Endometrial microvascular endothelial cells (primary cell): Measurements from ENCODE around the gene COQ9. TPM values are rescaled to one million over a fixed set of nuclear protein-coding genes. Genes with fewer than 3 reads are reported as not detected.

Experiments used
- in situ Hi-C: cut with HindIII; loops from 2 replicates; pipeline ENCODE4 v1.10.0; 2017; ENCODE audit warnings: low sequenced_read_pairs, low pct_unique_long_range_greater_than_20kb; ENCODE audit errors: inconsistent ontology term
- total RNA-seq: library from RNA; depleted of rRNA; stranded (reverse); fragments of >200 nt; gene quantifications from one replicate; pipeline ENCODE4 v1.2.3, GENCODE V29; 2015; ENCODE audit errors: inconsistent ontology term

COQ9 gene
- total RNA-seq, 1 donor from 2014 or later = 52.5 TPM

DNA sequence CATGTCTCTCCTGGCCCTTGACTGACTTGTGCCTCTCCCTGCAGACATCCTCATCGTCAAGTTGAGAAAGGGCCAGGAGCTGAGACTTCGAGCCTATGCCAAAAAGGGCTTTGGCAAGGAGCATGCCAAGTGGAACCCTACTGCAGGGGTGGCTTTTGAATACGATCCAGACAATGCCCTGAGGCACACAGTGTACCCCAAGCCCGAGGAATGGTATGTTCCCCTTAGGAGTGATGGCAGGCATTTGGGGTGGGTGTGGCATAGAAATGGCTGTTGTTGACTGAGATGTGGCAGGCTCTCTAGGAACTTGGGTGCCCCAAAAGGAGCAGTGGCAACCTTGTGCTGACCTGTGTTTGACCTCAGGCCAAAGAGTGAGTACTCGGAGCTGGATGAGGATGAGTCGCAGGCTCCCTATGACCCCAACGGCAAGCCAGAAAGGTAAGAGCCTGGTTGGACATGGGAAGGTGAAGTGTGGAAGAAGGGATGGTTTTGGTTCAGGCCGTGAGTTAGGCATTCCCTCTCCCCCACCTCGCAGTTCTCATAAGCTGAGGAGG lies 22.7 kb downstream of the COQ9 start:
- in situ Hi-C loops = no loop called here

DNA sequence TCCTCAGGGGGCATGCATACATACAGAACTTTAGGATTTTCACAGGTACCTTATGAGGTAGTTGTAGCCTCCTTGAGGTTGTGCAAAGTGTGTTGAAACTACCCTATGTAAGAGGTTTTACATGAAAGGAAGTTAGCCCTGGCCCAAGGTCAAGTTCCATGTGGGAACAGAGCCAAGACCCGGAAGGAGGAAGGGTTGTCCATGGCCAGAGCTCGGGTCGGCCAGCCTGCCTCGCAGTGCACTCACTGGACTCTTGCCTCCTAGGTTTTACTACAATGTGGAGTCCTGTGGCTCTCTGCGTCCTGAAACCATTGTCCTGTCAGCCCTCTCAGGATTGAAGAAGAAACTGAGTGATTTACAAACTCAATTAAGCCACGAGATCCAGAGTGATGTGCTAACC lies 23.4 kb downstream of the COQ9 start:
- in situ Hi-C loops = no loop called here

DNA sequence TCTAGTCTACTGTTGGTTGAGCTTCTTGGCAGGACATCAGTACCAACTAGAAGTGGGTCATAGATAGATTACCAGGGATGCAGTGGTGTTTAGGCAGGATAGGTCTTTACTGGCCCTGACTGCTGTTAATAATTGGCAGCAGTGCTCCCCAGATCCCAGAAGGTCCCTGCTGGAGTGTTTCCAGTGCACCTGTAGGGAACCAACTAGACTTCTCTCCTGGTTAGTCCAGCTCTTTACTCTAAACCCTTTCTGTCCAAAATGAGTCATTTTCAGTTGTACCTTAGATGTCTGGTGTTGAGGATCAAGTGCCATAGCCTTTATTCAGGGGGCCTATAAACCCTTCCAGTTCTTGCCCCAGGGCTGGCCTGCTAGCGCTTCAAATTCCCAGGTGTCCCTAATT lies 23.9 kb downstream of the COQ9 start:
- in situ Hi-C loops = no loop called here

DNA sequence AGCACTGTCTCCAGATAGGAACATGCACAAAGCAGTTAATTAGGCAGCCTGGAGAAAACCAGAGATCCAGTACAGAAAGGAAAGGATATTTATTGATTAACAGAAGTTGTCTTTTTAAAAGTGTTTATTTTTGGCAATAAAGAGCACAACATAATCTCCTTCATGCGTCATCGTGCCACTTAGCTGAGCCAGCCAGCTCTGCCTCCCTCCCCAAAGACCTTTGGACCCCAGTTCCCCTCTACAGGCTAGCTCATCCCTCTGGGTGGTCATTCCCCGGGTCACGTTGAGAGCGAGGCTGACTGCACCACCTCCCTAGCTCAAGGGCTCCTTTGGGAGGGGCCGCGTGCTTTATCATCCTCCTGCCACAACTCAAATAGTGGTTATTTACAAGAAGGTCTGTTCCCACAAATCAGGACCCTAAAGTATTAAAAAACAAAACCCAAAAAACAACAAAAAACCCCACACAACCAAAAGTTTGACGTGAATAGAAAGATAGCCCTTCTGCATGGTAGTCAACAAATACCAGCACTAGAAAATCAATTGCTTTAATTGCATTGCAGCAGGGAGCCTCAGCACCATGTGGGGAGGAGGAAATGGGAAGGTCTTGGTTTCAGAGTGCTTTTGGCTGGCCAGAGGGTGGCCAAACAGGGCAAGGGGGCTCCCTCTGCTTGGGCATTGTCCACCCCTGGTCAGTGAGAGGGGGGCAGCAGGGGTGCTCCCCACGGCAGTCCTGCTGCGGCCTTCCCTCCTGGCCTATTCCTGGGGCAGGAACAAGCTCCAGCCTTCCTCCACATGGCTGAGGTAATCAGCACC lies 24.8 kb downstream of the COQ9 start:
- in situ Hi-C loops = no loop called here

DNA sequence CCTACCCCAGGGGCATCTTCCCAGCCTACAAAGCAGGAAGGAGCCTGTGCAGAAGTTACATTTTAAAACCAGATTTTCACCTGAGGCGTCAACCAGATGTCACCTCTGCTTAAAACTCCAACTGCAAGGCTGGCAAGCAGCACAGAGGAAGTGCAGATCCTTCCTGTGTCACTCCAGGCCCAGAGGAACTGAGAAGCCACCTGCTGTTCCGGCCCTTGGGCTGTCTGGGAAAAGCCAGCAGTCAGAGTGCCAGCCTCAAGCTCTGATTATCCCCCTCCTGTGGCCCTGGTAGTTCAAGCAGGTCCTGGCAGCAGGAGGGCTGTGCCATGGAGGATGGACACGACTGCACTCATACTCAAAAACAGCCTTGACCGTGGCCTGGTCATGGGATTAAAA lies 25.4 kb downstream of the COQ9 start:
- in situ Hi-C loops = no loop called here

DNA sequence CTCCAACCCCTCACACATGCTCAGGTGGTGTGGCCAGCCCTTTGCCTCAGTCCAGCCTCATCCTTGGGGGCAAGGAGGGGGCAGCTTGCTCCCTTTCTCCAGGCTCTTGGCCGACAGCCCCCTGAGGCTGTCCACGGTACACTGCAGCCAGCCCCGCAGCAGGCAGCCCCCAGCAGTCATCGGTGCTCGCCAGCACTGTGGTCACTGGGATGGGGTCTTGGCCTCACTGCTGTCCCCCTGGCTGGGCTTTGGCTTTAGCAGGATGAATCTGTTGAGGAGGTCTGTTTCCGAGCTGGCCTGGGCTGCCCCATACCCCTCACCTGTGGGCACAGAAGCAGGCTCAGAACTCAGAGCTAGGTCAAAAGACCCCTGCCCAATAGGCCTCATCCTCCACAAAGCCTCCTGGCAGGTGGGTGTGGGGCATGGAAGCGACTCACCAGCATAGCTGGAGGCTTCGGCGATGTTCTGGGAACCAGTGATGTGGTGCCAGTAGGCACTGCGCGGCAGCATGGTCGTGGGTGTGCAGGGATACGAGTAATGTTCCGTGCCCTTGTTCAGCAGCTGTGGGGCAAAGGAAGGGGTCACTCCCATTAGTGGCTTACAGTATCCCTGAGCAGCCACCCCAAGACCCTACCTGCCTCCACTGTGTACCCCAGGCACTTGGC lies 26.0 kb downstream of the COQ9 start:
- in situ Hi-C loops = no loop called here

DNA sequence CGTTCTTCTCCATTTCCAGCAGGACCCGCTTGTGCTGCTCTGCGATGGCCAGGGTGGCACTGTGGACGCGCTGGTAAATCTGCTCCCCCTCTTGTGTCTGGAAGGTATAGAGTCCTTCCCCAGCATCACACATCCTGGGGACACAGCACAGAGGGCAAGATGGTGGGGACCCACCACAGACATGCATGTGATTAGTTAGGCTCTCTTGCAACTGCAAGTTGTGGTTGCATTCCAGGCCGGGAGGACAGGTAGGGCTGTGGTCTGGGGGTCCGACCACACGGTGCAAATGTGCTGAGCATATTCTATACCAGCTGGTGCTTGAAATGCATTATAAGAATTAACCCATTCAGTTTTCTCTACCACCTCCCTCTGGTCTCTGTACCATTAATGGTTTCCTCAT lies 26.6 kb downstream of the COQ9 start:
- in situ Hi-C loops = no loop called here

DNA sequence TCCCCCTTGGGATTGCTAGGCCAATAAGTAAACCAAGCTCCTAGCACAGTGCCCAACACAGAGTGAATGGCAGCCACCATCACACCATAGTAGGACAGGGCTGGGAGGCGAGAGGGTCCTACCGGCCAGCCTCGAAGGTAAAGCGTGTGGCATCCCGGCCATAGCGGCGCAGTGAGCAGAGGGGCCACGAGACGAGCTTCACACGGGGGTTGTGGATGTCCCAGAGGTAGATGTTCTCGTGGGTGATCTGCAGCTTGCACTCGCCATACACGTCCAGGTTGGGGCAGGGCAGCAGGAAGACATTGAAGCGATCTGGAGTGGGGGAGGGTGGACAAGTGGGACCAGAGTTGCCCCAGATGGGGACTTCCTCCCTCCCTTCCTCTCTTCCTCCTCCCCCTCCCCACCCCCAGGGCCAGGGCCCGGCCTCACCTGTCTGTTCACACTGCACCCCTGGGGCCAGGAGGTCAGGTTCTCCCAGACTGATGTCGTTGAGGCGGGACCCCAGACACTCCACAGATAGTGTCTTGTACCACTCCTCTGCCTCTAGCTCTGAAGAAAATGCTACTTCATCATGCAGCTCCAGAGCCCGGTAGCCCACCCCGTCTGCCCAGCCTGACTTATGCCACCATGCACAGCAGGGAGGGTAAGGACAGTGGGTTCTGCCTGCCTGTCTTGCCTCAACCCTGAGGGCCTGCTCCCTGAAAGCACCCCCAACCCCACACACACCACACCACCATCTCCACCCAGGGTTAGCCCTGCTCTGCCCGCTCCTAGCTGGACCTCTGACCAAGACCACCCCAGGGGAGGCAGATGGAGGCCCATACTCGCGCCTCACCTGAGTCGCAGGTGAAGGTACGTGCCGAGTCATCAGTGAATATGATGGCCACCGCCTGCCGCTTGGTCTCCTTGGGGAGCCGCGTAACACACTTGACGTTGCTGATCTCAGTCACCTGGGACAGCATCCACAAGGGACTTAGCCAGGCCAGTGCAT lies 27.7 kb downstream of the COQ9 start:
- in situ Hi-C loops = no loop called here

DNA sequence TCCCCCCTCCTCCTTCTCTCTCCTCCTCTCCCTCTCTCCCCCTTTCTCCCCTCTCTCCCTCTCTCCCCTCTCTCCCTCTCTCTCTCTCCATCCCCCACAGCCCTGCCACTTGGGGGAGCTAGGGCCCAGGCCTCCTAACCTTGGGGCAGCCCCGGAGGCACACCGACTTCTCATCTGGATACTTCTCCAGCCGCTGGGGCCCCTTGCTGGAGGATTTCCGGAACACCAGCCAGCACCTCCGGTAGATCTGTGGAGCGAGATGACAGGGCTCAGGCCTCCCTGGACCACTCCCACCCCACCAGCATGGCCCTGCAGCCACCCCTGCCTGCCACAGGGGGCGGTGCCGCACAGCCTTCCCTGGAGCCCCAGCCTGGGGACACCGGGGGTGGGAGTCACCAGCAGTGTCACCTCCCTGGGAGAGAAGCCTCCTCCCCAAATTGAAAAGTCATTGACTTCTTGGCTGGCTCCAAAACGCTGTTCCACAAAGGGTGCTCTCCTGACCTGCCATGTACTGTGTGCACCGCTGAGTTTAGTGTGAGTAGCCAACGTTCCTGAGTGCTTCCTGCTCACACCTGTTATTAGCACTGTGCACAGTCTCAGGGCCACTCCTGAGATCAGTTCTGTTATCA lies 28.5 kb downstream of the COQ9 start:
- in situ Hi-C loops = no loop called here

DNA sequence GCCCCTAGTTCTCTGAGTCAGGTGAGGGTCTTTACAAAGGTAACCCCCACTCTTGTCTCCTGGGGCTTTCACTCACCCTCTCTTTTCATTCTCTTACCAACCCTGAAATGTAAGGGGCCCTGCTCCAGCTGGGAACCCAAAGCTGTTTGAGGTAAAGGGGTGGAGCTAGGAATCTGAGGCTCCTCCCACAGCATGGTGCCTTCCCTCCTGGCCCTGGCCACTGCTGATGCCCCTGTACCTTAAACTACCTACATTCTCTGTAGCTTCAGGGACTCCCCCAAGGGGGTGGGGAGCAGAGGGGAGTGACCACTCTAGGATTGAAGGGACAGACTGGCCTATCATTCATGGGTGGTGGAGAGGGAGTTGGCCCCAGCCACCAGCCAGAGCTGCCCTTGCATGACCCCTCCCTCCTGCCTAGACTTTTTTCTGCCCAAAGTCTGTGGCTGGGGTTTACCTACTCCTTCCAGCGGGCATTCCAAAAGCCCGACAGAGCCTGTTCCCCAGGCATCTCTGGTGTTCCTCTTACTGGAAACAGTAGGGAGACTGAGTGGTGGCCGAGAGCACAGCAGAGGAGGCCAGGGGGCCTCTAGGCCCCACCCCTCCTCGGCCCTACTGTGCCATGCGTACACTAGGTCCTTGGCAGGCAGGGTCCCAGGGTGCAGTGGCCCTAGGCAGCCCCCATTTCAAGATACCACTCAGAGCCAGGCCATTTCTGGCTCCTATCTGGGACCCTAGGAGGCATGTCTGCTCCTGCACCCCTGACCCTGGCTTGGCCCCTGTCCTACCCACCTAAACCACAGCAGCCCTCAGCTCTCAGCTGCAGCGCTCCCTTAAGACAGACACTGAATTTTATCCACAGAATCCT lies 29.5 kb downstream of the COQ9 start:
- in situ Hi-C loops = no loop called here

DNA sequence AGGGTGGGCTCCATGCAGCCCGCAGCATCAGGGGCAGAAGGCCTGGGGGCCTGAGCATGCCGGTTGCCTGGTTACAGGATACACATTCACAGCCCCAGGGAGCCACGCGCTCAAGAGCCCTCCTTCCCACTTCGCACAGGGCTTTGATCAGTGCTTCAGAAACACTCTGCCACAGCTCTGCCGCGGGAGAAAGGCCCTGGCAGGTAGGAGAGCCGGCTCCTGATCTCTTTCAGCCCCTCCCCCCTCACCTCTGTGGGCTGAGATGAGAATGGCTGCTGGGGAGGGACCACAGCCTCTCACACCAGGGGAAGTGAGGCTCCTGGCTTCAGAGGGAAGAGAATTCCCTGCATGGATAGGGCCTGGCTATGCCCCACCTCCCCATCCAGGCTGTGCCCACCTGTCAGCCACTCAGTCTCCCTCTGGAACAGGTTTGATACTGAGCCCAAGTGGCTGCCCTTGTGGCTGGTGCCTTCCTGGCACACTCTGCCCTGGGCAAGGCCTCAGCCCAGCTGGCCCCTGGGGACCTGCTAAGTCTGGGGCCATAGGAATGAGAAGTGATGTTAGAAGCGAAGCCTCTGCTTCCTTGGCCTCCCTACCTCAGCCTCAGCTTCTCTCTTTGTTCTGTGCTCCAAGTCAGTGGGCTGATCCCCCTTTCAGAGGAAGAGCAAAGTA lies 30.4 kb downstream of the COQ9 start:
- in situ Hi-C loops = no loop called here

DNA sequence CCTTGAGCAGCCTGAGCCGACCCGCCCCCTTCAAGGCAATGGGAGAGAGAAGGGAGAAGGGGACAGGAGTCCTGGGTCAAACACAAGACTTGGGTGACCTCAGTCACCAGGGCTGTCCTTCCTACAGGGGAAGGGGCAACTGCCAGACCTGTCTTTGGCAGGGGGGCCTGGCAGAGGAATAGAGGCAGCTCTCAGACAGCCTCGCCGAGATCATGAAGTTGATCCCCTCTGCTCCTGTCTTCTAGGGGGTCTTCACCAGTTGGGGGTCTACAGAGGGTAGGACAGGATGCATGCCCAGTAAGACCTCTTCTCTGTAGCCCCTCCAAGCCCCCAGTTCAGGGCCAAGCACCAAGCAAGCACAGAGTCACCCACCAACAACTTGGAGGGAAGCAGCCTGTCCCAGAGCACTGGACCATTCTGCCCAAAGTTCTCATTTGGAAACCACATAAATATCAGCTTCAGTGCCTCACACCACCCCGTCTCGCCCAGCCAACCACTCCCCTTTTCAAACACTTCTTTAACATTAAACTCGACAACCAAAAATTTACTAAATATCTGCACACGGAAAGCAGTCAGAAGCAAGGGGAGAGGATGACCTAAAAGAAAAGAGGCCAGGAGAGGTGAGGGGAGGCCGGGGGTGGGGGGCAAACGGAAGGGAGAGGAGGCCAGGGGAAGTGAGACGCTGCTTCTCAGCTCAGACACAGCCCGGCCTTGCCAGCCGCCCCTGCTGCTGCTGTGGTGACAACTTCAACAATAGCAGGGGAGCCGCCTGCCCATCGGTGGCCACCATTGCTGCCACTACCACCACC lies 31.3 kb downstream of the COQ9 start:
- in situ Hi-C loops = no loop called here

DNA sequence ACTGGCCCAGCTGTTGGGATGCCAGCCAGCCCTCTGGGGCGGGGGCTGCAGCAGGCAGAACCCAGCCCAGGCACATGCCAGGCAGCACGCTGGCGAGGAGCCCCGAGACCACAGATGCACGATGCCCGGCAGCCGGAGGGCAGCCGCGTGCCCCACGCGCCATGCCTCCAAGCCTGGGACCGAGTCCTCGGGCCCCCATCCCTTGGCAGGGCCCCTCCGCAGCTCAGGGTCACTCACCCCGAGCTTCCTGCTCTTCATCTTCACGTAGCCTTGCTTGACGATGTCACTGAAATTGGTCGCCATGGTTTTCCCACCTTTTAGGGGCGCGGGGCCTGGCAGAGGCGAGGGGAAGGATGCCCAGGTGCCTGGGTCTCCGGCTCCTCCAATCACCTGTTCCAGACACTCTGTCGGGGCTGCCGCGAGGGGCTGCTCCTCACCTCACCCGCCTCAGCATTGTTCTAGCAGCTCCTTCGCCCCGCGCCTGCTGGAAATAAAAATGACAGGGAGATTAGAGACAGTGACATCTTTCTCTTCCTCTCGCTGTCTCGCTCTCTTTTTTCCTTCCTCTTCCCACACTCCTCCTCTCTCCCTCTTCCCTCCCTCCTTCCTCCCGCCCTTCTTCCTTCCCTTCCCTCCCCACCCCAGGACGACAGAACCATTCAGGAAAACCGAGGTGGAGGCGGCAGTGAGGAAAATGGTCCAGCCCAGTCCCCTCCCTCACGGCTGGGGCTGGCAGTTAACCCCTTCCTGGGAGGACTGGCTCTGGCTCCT lies 32.1 kb downstream of the COQ9 start:
- in situ Hi-C loops = no loop called here

DNA sequence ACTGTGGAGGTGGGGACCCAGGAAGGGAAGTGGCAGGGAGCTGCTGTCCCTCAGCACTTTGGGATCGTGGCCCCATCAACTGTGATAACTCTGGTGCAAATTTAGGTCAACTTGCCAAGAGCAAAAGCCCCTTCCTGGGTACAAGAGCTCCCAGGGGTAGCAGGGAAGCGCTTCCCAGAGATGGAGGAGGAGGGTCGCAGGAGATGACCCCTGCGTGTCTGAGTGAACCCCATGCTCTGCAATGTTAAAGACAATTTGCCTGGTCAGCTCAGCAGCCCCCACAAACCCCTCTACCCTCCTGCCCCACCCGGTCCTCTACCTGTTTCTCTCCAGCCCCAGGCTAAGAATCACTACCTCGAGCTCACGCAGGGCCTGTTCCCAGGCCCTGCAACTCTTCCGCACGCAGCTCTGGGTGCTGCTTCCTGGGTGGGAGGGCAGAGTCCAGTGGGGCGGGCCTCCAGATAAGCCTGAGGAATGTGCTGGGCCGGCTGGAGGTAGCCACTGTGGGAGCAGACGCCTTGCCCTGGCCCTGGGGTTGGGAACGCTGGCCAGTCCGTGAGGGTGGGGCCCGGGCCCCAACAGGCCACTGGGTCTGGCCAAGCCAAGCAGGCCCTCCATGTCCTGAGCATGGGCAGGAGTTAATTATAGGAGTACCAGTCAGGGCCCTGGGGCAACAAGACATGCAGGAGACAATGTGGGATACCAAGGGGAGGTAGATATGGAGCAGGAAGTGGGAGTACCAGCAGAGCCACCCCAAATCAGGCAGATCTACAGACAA lies 32.9 kb downstream of the COQ9 start:
- in situ Hi-C loops = no loop called here

DNA sequence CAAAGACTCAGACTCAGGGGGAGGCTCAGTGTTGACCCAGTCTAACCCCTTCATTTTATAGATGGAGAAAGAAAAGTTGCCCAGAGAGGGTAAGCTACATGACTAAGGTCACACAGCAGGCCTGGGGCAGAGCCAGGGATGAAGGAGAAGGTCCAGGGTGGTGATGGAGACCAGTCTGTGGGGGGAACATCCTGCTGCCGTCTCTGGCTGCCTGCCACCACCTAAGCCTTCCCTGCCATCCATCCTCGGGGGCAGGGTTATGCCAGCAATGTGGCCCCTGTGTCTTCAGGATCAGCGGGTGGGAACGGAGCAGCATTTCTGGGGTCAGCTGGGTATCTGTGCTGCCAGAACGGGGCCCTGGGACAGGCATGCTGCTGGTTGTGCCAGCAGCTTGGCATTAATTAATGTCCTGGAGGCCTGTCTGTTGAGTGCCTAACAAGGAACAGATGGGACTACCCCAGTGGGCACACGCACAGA lies 33.5 kb downstream of the COQ9 start:
- in situ Hi-C loops = no loop called here
